Mesenchymal stem cell (in vitro differentiated cells and primary cell): Measurements from ENCODE around the gene GPR22.
A peak's percentile ranks its signal among the peaks of the same experiment; 100 is the strongest.

Experiments used
- DNase-seq: peaks from one replicate; pipeline ENCODE4 v3.0.0-alpha.2; 2013
- H2AFZ ChIP-seq: one replicate; pipeline ENCODE4 v1.6.1; 2013; ENCODE audit warnings: low read depth, mild to moderate bottlenecking, control low read depth, inconsistent platforms, low read length, moderate library complexity
- H2AK5ac ChIP-seq: 2 replicates; pipeline ENCODE4 v1.6.1; 2013; ENCODE audit warnings: low read length, moderate library complexity, mild to moderate bottlenecking, inconsistent platforms; ENCODE audit not compliant: severe bottlenecking
- H2BK120ac ChIP-seq: one replicate; pipeline ENCODE4 v1.6.1; 2013; ENCODE audit warnings: low read depth, mild to moderate bottlenecking, inconsistent platforms, low read length, moderate library complexity
- H2BK12ac ChIP-seq, 2 experiments: one replicate each; pipeline ENCODE4 v1.6.1; 2013; ENCODE audit warnings: inconsistent platforms in 2 of 2, low read length in 2 of 2, mild to moderate bottlenecking in 2 of 2, moderate library complexity in 2 of 2, control low read depth in 1 of 2
- H2BK15ac ChIP-seq: one replicate; pipeline ENCODE4 v1.6.1; 2013; ENCODE audit warnings: mild to moderate bottlenecking, low read depth, inconsistent platforms; ENCODE audit not compliant: poor library complexity, severe bottlenecking
- H2BK5ac ChIP-seq: 2 replicates; pipeline ENCODE4 v1.6.1; 2013; ENCODE audit warnings: low read depth, mild to moderate bottlenecking, low read length, control low read depth, inconsistent platforms; ENCODE audit not compliant: poor library complexity, severe bottlenecking
- H3K14ac ChIP-seq, 2 experiments: one replicate each; pipeline ENCODE4 v1.6.1; 2013; ENCODE audit warnings: inconsistent platforms in 2 of 2, low read length in 2 of 2, control low read depth in 1 of 2, mild to moderate bottlenecking in 1 of 2, moderate library complexity in 1 of 2
- H3K18ac ChIP-seq, 2 experiments: one replicate each; pipeline ENCODE4 v1.6.1; 2013; ENCODE audit warnings: inconsistent platforms in 2 of 2, low read length in 2 of 2, control low read depth in 1 of 2, low read depth in 1 of 2, mild to moderate bottlenecking in 1 of 2
- H3K23ac ChIP-seq, 2 experiments: one replicate each; pipeline ENCODE4 v1.6.1; 2013; ENCODE audit warnings: inconsistent platforms in 2 of 2, low read length in 2 of 2, mild to moderate bottlenecking in 2 of 2, moderate library complexity in 2 of 2, control low read depth in 1 of 2
- H3K27ac ChIP-seq: 2 replicates; pipeline ENCODE4 v1.5.1; 2013; ENCODE audit warnings: mild to moderate bottlenecking, moderate library complexity, low read length, control low read depth, inconsistent platforms; ENCODE audit not compliant: poor library complexity, severe bottlenecking
- H3K27me3 ChIP-seq, 2 experiments: 2 replicates each; pipeline versions ENCODE4 v1.6.1 to v1.7.0; 2013; ENCODE audit warnings: low read length in 2 of 2, mild to moderate bottlenecking in 2 of 2, moderate library complexity in 2 of 2, control low read depth in 1 of 2, inconsistent platforms in 1 of 2; ENCODE audit not compliant: control insufficient read depth in 1 of 2, insufficient read depth in 1 of 2
- H3K36me3 ChIP-seq, 2 experiments: 2 replicates each; pipeline versions ENCODE4 v1.6.1 to v1.7.0; 2013; ENCODE audit warnings: low read length in 2 of 2, control low read depth in 1 of 2, inconsistent platforms in 1 of 2, low read depth in 1 of 2, mild to moderate bottlenecking in 1 of 2; ENCODE audit not compliant: insufficient read depth in 2 of 2, control insufficient read depth in 1 of 2
- H3K4ac ChIP-seq, 2 experiments: one replicate each; pipeline ENCODE4 v1.6.1; 2013; ENCODE audit warnings: inconsistent platforms in 2 of 2, low read length in 2 of 2, mild to moderate bottlenecking in 2 of 2, moderate library complexity in 2 of 2, control low read depth in 1 of 2, low read depth in 1 of 2
- H3K4me1 ChIP-seq: 2 replicates; pipeline ENCODE4 v1.6.1; 2013; ENCODE audit warnings: low read depth, low read length, control low read depth; ENCODE audit not compliant: control insufficient read depth, insufficient read depth
- H3K4me2 ChIP-seq: 2 replicates; pipeline ENCODE4 v1.6.1; 2013; ENCODE audit warnings: low read length, mild to moderate bottlenecking, inconsistent platforms; ENCODE audit not compliant: poor library complexity, severe bottlenecking
- H3K4me3 ChIP-seq, 2 experiments: 2 replicates each; pipeline versions ENCODE4 v1.5.1 to v1.7.0; 2013; ENCODE audit warnings: low read length in 2 of 2, mild to moderate bottlenecking in 2 of 2, control low read depth in 1 of 2, low read depth in 1 of 2; ENCODE audit not compliant: insufficient read depth in 1 of 2
- H3K79me1 ChIP-seq: replicated peaks from 2 replicates; pipeline ENCODE4 v1.6.1; 2013; ENCODE audit warnings: mild to moderate bottlenecking, control low read depth, low read length, inconsistent platforms; ENCODE audit not compliant: poor library complexity, severe bottlenecking
- H3K9ac ChIP-seq: 2 replicates; pipeline ENCODE4 v1.7.0; 2013; ENCODE audit warnings: mild to moderate bottlenecking, low read length, moderate library complexity
- H3K9me3 ChIP-seq: 2 replicates; pipeline ENCODE4 v1.7.0; 2013; ENCODE audit warnings: mild to moderate bottlenecking, low read length; ENCODE audit not compliant: control insufficient read depth
- H4K8ac ChIP-seq: one replicate; pipeline ENCODE4 v1.6.1; 2013; ENCODE audit warnings: inconsistent platforms, mild to moderate bottlenecking, low read length, moderate library complexity
- H4K91ac ChIP-seq: one replicate; pipeline ENCODE4 v1.6.1; 2013; ENCODE audit warnings: mild to moderate bottlenecking, low read length, inconsistent platforms
- WGBS: methylation state at CpG from one replicate; pipeline ENCODE4 v1.1.7; 2013; ENCODE audit warnings: mixed read lengths; 5-methylcytosine and 5-hydroxymethylcytosine counted together

GPR22 gene

GRCh38 chr7:107502797-107503196, 32.9 kb downstream of the GPR22 start:
- no peak overlapping the region for H3K14ac ChIP-seq
- no peak overlapping the region for H2BK12ac ChIP-seq
- H3K23ac ChIP-seq = no peak overlapping the region
- H3K79me1 ChIP-seq = peaks cover 14% of the 10 kb centered on the region
- H3K4me2 ChIP-seq = no peak overlapping the region
- H2BK5ac ChIP-seq = no peak overlapping the region
- H3K36me3 ChIP-seq = peaks cover 4 to 5% of the 10 kb centered on the region in 2 experiments
- 76% methylated on average over 1 of the region's 2 CpGs for WGBS
- H3K9ac ChIP-seq = no peak overlapping the region
- H3K4me3 ChIP-seq = no peak overlapping the region
- H2BK15ac ChIP-seq = no peak overlapping the region
- H3K27me3 ChIP-seq = no peaks in the 10 kb centered on the region
- no peak overlapping the region for H3K18ac ChIP-seq
- H2AK5ac ChIP-seq = no peak overlapping the region
- H3K9me3 ChIP-seq = no peaks in the 10 kb centered on the region
- no peak for DNase-seq
- no peak overlapping the region for H2BK120ac ChIP-seq
- H3K4ac ChIP-seq = no peak overlapping the region
- no peak overlapping the region for H3K27ac ChIP-seq
- no peak overlapping the region for H4K91ac ChIP-seq
- no peak overlapping the region for H2AFZ ChIP-seq
- peaks cover 5% of the 10 kb centered on the region for H3K4me1 ChIP-seq
- no peak overlapping the region for H4K8ac ChIP-seq

DNA sequence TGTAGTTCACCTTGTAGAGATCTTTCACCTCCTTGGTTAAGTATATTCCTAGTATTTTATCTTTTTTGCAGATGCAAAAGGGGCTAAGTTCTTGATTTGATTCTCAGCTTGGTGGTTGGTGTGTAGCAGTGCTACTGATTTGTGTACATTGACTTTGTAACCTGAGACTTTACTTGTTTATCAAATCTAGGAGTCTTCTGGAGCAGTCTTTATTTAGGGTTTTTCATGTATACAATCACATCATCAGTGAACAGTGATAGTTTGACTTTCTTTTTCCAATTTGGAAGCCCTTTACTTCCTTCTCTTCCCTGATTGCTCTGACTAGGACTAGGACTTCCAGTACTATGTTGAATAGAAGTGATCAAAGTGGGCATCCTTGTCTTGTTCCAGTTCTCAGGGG, 33.8 kb downstream of the GPR22 start:
- no peak overlapping the region for H4K8ac ChIP-seq
- no peak overlapping the region for H3K9ac ChIP-seq
- H2BK5ac ChIP-seq = no peak overlapping the region
- peaks cover 14% of the 10 kb centered on the region for H3K79me1 ChIP-seq
- H3K23ac ChIP-seq = no peak overlapping the region
- H2BK120ac ChIP-seq = no peak overlapping the region
- no peak overlapping the region for H3K14ac ChIP-seq
- H2AFZ ChIP-seq = no peak overlapping the region
- peaks cover 4 to 5% of the 10 kb centered on the region in 2 experiments for H3K36me3 ChIP-seq
- H2AK5ac ChIP-seq = no peak overlapping the region
- H3K4ac ChIP-seq = no peak overlapping the region
- H4K91ac ChIP-seq = no peak overlapping the region
- no peak overlapping the region for H3K4me3 ChIP-seq
- no peaks in the 10 kb centered on the region for H3K9me3 ChIP-seq
- H3K27me3 ChIP-seq = no peaks in the 10 kb centered on the region
- no peak overlapping the region for H3K18ac ChIP-seq
- H2BK15ac ChIP-seq = no peak overlapping the region
- no peak overlapping the region for H3K27ac ChIP-seq
- H2BK12ac ChIP-seq = no peak overlapping the region
- peak; percentile 36 for DNase-seq
- peaks cover 5% of the 10 kb centered on the region for H3K4me1 ChIP-seq
- no peak overlapping the region for H3K4me2 ChIP-seq

- Histone ChIP-seq H3K14ac (no peak overlapping the region), H2AFZ (no peak overlapping the region), H3K4me1 (peaks cover 5% of the 10 kb centered on the region), H3K36me3 (peaks cover 4 to 5% of the 10 kb centered on the region in 2 experiments), H3K4me3 (no peak overlapping the region), H2AK5ac (no peak overlapping the region), H3K27me3 (no peaks in the 10 kb centered on the region), H4K8ac (no peak overlapping the region), H3K4ac (no peak overlapping the region), H3K79me1 (peaks cover 12% of the 10 kb centered on the region), H3K18ac (no peak overlapping the region), H3K23ac (no peak overlapping the region), H2BK120ac (no peak overlapping the region), H3K27ac (no peak overlapping the region), H3K9ac (no peak overlapping the region), H2BK15ac (no peak overlapping the region), H4K91ac (no peak overlapping the region), H3K9me3 (no peaks in the 10 kb centered on the region), H3K4me2 (no peak overlapping the region), H2BK5ac (no peak overlapping the region), H2BK12ac (no peak overlapping the region)
- WGBS = 94% methylated on average over 1 of the region's 1 CpG
- DNase-seq = no peak
Observed at GRCh38 chr7:107505362-107505761, 35.5 kb downstream of the GPR22 start.

GRCh38 chr7:107505997-107506673, 36.3 kb downstream of the GPR22 start:
- Histone ChIP-seq H3K27ac (no peak overlapping the region), H3K4me2 (no peak overlapping the region), H3K27me3 (no peaks in the 10 kb centered on the region), H3K79me1 (peaks cover 12% of the 10 kb centered on the region), H4K8ac (no peak overlapping the region), H3K23ac (no peak overlapping the region), H3K9ac (no peak overlapping the region), H3K9me3 (no peaks in the 10 kb centered on the region), H3K18ac (no peak overlapping the region), H4K91ac (no peak overlapping the region), H2AK5ac (peak overlapping the region; percentile 34), H3K4me1 (peaks cover 5% of the 10 kb centered on the region), H2AFZ (no peak overlapping the region), H3K4me3 (no peak overlapping the region), H3K36me3 (peaks cover 4 to 5% of the 10 kb centered on the region in 2 experiments), H2BK15ac (no peak overlapping the region), H2BK5ac (no peak overlapping the region), H3K14ac (no peak overlapping the region), H2BK12ac (no peak overlapping the region), H2BK120ac (no peak overlapping the region), H3K4ac (no peak overlapping the region)
- 97% methylated on average over 2 of the region's 2 CpGs for WGBS
- no peak for DNase-seq
